Subcutaneous abdominal adipose tissue (tissue), 5 donors: ENCODE results near the gene DAAM2.

Experiments
- H3K27ac ChIP-seq: one replicate; pipeline ENCODE4 v1.7.0; 2013; ENCODE audit warnings: low read depth, mild to moderate bottlenecking, inconsistent platforms, low read length, moderate library complexity
- H3K27me3 ChIP-seq, 5 donors: one replicate each; pipeline ENCODE4 v1.7.0; 2013; ENCODE audit warnings: low read length in 5 of 5, inconsistent platforms in 1 of 5; ENCODE audit not compliant: control insufficient read depth in 5 of 5, insufficient read depth in 4 of 5
- H3K36me3 ChIP-seq, 5 donors: one replicate each; pipeline ENCODE4 v1.7.0; 2013; ENCODE audit warnings: low read length in 5 of 5; ENCODE audit not compliant: control insufficient read depth in 5 of 5, insufficient read depth in 5 of 5
- H3K4me1 ChIP-seq, 5 donors: one replicate each; pipeline ENCODE4 v1.7.0; 2013; ENCODE audit warnings: low read length in 5 of 5, mild to moderate bottlenecking in 3 of 5, moderate library complexity in 1 of 5; ENCODE audit not compliant: control insufficient read depth in 5 of 5, insufficient read depth in 5 of 5
- H3K4me3 ChIP-seq, 5 donors: one replicate each; pipeline ENCODE4 v1.7.0; 2013; ENCODE audit warnings: low read length in 5 of 5, low read depth in 1 of 5
- H3K9ac ChIP-seq, 5 donors: one replicate each; pipeline ENCODE4 v1.7.0; 2013; ENCODE audit warnings: low read length in 5 of 5, mild to moderate bottlenecking in 4 of 5, moderate library complexity in 3 of 5
- H3K9me3 ChIP-seq, 5 donors: one replicate each; pipeline ENCODE4 v1.7.0; 2013; ENCODE audit warnings: low read length in 5 of 5; ENCODE audit not compliant: control insufficient read depth in 5 of 5
- donor health status: healthy.
- donor health status: healthy.
- donor health status: healthy.
- donor health status: healthy.
- donor health status: healthy.

The DAAM2 gene

GRCh38 chr6:39841291-39841690 lies 49.1 kb downstream of the DAAM2 start:
- no peaks in the 10 kb centered on the region for H3K9me3 ChIP-seq
- H3K27ac ChIP-seq: no peak overlapping the region
- peaks cover 0 to 3% (median 0%) of the 10 kb centered on the region in 5 donors for H3K36me3 ChIP-seq
- H3K4me3 ChIP-seq: no peak overlapping the region
- H3K4me1 ChIP-seq: peaks cover 0 to 15% (median 3%) of the 10 kb centered on the region in 5 donors
- no peaks in the 10 kb centered on the region for H3K27me3 ChIP-seq
- no peak overlapping the region for H3K9ac ChIP-seq

- H3K4me1 ChIP-seq: peaks cover 0 to 12% (median 3%) of the 10 kb centered on the region in 5 donors
- no peaks in the 10 kb centered on the region for H3K9me3 ChIP-seq
- no peak overlapping the region for H3K27ac ChIP-seq
- no peaks in the 10 kb centered on the region for H3K27me3 ChIP-seq
- H3K4me3 ChIP-seq: no peak overlapping the region
- H3K36me3 ChIP-seq: peaks cover 0 to 3% (median 0%) of the 10 kb centered on the region in 5 donors
- no peak overlapping the region for H3K9ac ChIP-seq
These were observed 49.7 kb downstream of the DAAM2 start for GRCh38 chr6:39841923-39842322.

GRCh38 chr6:39843305-39844020 lies 51.3 kb downstream of the DAAM2 start:
- Histone ChIP-seq H3K36me3 (peaks cover 0 to 3% (median 0%) of the 10 kb centered on the region in 5 donors), H3K27ac (no peak overlapping the region), H3K4me3 (no peak overlapping the region), H3K4me1 (peaks cover 0 to 23% (median 13%) of the 10 kb centered on the region in 5 donors), H3K27me3 (no peaks in the 10 kb centered on the region), H3K9me3 (no peaks in the 10 kb centered on the region), H3K9ac (no peak overlapping the region)

- Histone ChIP-seq H3K9ac (no peak overlapping the region), H3K4me3 (no peak overlapping the region), H3K9me3 (no peaks in the 10 kb centered on the region), H3K4me1 (peaks cover 0 to 24% (median 17%) of the 10 kb centered on the region in 5 donors), H3K27me3 (no peaks in the 10 kb centered on the region), H3K36me3 (peaks cover 0 to 3% (median 0%) of the 10 kb centered on the region in 5 donors), H3K27ac (no peak overlapping the region)
These were observed 52.7 kb downstream of the DAAM2 start for GRCh38 chr6:39844866-39845265.

- H3K9me3 ChIP-seq: no peaks in the 10 kb centered on the region
- peaks cover 5 to 44% (median 39%) of the 10 kb centered on the region in 5 donors for H3K4me1 ChIP-seq
- H3K36me3 ChIP-seq: no peaks in the 10 kb centered on the region
- no peak overlapping the region for H3K9ac ChIP-seq
- H3K27me3 ChIP-seq: no peaks in the 10 kb centered on the region
- H3K4me3 ChIP-seq: peak overlapping the region in 1 of 5 donors; percentile 5
- no peak overlapping the region for H3K27ac ChIP-seq
These were observed 55.0 kb downstream of the DAAM2 start for GRCh38 chr6:39847221-39847620.

GRCh38 chr6:39848171-39848570 lies 56.0 kb downstream of the DAAM2 start:
- H3K36me3 ChIP-seq: no peaks in the 10 kb centered on the region
- H3K27ac ChIP-seq: no peak overlapping the region
- no peaks in the 10 kb centered on the region for H3K27me3 ChIP-seq
- H3K9ac ChIP-seq: no peak overlapping the region
- no peaks in the 10 kb centered on the region for H3K9me3 ChIP-seq
- H3K4me1 ChIP-seq: peaks cover 5 to 53% (median 44%) of the 10 kb centered on the region in 5 donors
- H3K4me3 ChIP-seq: no peak overlapping the region

- H3K27me3 ChIP-seq: no peaks in the 10 kb centered on the region
- H3K27ac ChIP-seq: no peak overlapping the region
- peaks cover 5 to 62% (median 52%) of the 10 kb centered on the region in 5 donors for H3K4me1 ChIP-seq
- H3K9ac ChIP-seq: no peak overlapping the region
- no peaks in the 10 kb centered on the region for H3K36me3 ChIP-seq
- H3K9me3 ChIP-seq: no peaks in the 10 kb centered on the region
- H3K4me3 ChIP-seq: no peak overlapping the region
These were observed 57.1 kb downstream of the DAAM2 start for GRCh38 chr6:39849228-39849627.

GRCh38 chr6:39849764-39850163 lies 57.6 kb downstream of the DAAM2 start:
- Histone ChIP-seq H3K36me3 (no peaks in the 10 kb centered on the region), H3K27me3 (no peaks in the 10 kb centered on the region), H3K9me3 (no peaks in the 10 kb centered on the region), H3K9ac (no peak overlapping the region), H3K4me1 (peaks cover 5 to 67% (median 52%) of the 10 kb centered on the region in 5 donors), H3K4me3 (no peak overlapping the region), H3K27ac (no peak overlapping the region)

- H3K4me3 ChIP-seq: no peak overlapping the region
- no peaks in the 10 kb centered on the region for H3K9me3 ChIP-seq
- H3K36me3 ChIP-seq: no peaks in the 10 kb centered on the region
- no peak overlapping the region for H3K9ac ChIP-seq
- no peaks in the 10 kb centered on the region for H3K27me3 ChIP-seq
- H3K4me1 ChIP-seq: peaks cover 5 to 76% (median 58%) of the 10 kb centered on the region in 5 donors
- H3K27ac ChIP-seq: no peak overlapping the region
These were observed 58.6 kb downstream of the DAAM2 start for GRCh38 chr6:39850736-39851297.

GRCh38 chr6:39851331-39851730 lies 59.2 kb downstream of the DAAM2 start:
- no peaks in the 10 kb centered on the region for H3K9me3 ChIP-seq
- peak overlapping the region in 1 of 5 donors; percentile 31 for H3K9ac ChIP-seq
- peaks cover 0 to 3% (median under 1%) of the 10 kb centered on the region in 5 donors for H3K36me3 ChIP-seq
- H3K27me3 ChIP-seq: no peaks in the 10 kb centered on the region
- peaks cover 5 to 81% (median 63%) of the 10 kb centered on the region in 5 donors for H3K4me1 ChIP-seq
- no peak overlapping the region for H3K27ac ChIP-seq
- H3K4me3 ChIP-seq: peak overlapping the region in 1 of 5 donors; percentile 35
